OCI-LY7 (cell line): ENCODE measurements around the gene NT5M.

Source experiments
- EZH2phosphoT487 ChIP-seq: fragments of 200-600 bp; sonication (generic); IDR thresholded peaks from 2 replicates; pipeline ENCODE4 v1.6.1; 2018; ENCODE audit warnings: low read depth, borderline replicate concordance, mild to moderate bottlenecking, mixed run types, antibody characterized with exemption, low read length, moderate library complexity, mixed read lengths
- TF ChIP-seq, protein P1 (sequence below): fragments of 200-600 bp; sonication (generic); conservative IDR thresholded peaks from 2 replicates; pipeline ENCODE4 v1.5.1; 2014; ENCODE audit warnings: mild to moderate bottlenecking, antibody characterized with exemption, low read length, moderate library complexity, mixed read lengths

DNA sequence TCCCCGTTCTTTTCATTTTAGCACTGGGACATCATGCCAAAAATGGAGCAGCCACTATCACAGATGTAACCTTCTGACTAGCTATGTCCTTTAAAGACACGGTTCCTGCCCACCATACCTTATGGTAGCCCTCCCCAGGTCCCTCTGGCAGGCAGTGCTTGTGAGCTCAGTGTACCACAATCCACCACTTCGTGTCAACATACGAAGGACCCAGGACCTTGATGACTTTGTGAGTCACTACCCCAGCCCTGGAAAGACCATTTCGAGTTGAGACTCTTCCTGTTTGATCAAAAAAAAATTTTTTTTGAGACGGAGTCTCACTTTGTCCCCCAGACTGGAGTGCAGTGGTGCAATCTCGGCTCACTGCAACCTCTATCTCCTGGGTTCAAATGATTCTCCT is 45.2 kb upstream of the NT5M start:
- no peak for TF ChIP-seq EZH2phosphoT487
- TF ChIP-seq, protein P1, sequence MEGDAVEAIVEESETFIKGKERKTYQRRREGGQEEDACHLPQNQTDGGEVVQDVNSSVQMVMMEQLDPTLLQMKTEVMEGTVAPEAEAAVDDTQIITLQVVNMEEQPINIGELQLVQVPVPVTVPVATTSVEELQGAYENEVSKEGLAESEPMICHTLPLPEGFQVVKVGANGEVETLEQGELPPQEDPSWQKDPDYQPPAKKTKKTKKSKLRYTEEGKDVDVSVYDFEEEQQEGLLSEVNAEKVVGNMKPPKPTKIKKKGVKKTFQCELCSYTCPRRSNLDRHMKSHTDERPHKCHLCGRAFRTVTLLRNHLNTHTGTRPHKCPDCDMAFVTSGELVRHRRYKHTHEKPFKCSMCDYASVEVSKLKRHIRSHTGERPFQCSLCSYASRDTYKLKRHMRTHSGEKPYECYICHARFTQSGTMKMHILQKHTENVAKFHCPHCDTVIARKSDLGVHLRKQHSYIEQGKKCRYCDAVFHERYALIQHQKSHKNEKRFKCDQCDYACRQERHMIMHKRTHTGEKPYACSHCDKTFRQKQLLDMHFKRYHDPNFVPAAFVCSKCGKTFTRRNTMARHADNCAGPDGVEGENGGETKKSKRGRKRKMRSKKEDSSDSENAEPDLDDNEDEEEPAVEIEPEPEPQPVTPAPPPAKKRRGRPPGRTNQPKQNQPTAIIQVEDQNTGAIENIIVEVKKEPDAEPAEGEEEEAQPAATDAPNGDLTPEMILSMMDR: no peak
